ENCODE data around the gene MAN1C1.

MAN1C1 gene

GRCh38 chr1:25826571-25826970 is 210.0 kb downstream of the MAN1C1 start:
- H3K36me3 ChIP-seq (ENCODE audit: insufficient read depth, low read length), result peaks cover 65% of the 10 kb centered on the region
- no peaks in the 10 kb centered on the region for H3K27me3 ChIP-seq (ENCODE audit: insufficient read depth, low read length, poor library complexity)
- no peak overlapping the region for H3K4me3 ChIP-seq (ENCODE audit: low read depth in 1 of 2, low read length in 2 of 2)
- H3K9me3 ChIP-seq (ENCODE audit: insufficient read depth, low read length, severe bottlenecking), result no peaks in the 10 kb centered on the region
- H2AFZ ChIP-seq (ENCODE audit: low read depth, low read length), result no peak overlapping the region
- ATAC-seq (ENCODE audit: insufficient read depth, low read depth) (no peak), DNase-seq (no peak)
- no peak overlapping the region for H3K4me2 ChIP-seq (ENCODE audit: insufficient read depth, low read length)
- H3K27ac ChIP-seq (ENCODE audit: low read length), result no peak overlapping the region
- TF ChIP-seq EZH2 (IDR thresholded peaks at IDR 0.05; ENCODE audit: borderline replicate concordance, low read depth, low read length, severe bottlenecking), result no peak
- no peak for TF ChIP-seq CTCF (IDR thresholded peaks at IDR 0.05; ENCODE audit: borderline replicate concordance, extremely low read depth, low read length, poor library complexity, severe bottlenecking)
- H3K9ac ChIP-seq (ENCODE audit: low read depth, low read length), result no peak overlapping the region
- H3K4me1 ChIP-seq (ENCODE audit: insufficient read depth, low read length), result peaks cover 5% of the 10 kb centered on the region
- peaks cover 12% of the 10 kb centered on the region; the same call in 1 of the 2 replicates for H4K20me1 ChIP-seq (ENCODE audit: insufficient read depth, low read length)
- H3K79me2 ChIP-seq (ENCODE audit: insufficient read depth, low read length), result peaks cover 25% of the 10 kb centered on the region

GRCh38 chr1:25828491-25828890 is 211.9 kb downstream of the MAN1C1 start:
- no peak overlapping the region for H3K9ac ChIP-seq (ENCODE audit: low read depth, low read length)
- H3K4me1 ChIP-seq (ENCODE audit: insufficient read depth, low read length), result no peaks in the 10 kb centered on the region
- no peaks in the 10 kb centered on the region for H3K9me3 ChIP-seq (ENCODE audit: insufficient read depth, low read length, severe bottlenecking)
- H4K20me1 ChIP-seq (ENCODE audit: insufficient read depth, low read length), result peaks cover 9% of the 10 kb centered on the region; the same call in 1 of the 2 replicates
- peaks cover 84% of the 10 kb centered on the region for H3K36me3 ChIP-seq (ENCODE audit: insufficient read depth, low read length)
- no peak overlapping the region for H3K27ac ChIP-seq (ENCODE audit: low read length)
- no peak overlapping the region for H3K4me2 ChIP-seq (ENCODE audit: insufficient read depth, low read length)
- no peaks in the 10 kb centered on the region for H3K27me3 ChIP-seq (ENCODE audit: insufficient read depth, low read length, poor library complexity)
- TF ChIP-seq CTCF (IDR thresholded peaks at IDR 0.05; ENCODE audit: borderline replicate concordance, extremely low read depth, low read length, poor library complexity, severe bottlenecking) (no peak), EZH2 (IDR thresholded peaks at IDR 0.05; ENCODE audit: borderline replicate concordance, low read depth, low read length, severe bottlenecking) (no peak)
- H3K79me2 ChIP-seq (ENCODE audit: insufficient read depth, low read length), result peaks cover 11% of the 10 kb centered on the region; the same call in 1 of the 2 replicates
- no peak overlapping the region for H2AFZ ChIP-seq (ENCODE audit: low read depth, low read length)
- DNase-seq (no peak), ATAC-seq (ENCODE audit: insufficient read depth, low read depth) (no peak)
- H3K4me3 ChIP-seq (ENCODE audit: low read depth in 1 of 2, low read length in 2 of 2), result no peak overlapping the region

GRCh38 chr1:25829046-25829445 is 212.5 kb downstream of the MAN1C1 start:
- Histone ChIP-seq H3K9me3 (ENCODE audit: insufficient read depth, low read length, severe bottlenecking) (no peaks in the 10 kb centered on the region), H4K20me1 (ENCODE audit: insufficient read depth, low read length) (peaks cover 9% of the 10 kb centered on the region; the same call in 1 of the 2 replicates), H3K27ac (ENCODE audit: low read length) (no peak overlapping the region), H3K4me2 (ENCODE audit: insufficient read depth, low read length) (no peak overlapping the region), H2AFZ (ENCODE audit: low read depth, low read length) (no peak overlapping the region), H3K27me3 (ENCODE audit: insufficient read depth, low read length, poor library complexity) (no peaks in the 10 kb centered on the region), H3K4me3 (ENCODE audit: low read depth in 1 of 2, low read length in 2 of 2) (no peak overlapping the region), H3K79me2 (ENCODE audit: insufficient read depth, low read length) (peaks cover 11% of the 10 kb centered on the region; the same call in 1 of the 2 replicates), H3K36me3 (ENCODE audit: insufficient read depth, low read length) (peaks cover 87% of the 10 kb centered on the region), H3K4me1 (ENCODE audit: insufficient read depth, low read length) (no peaks in the 10 kb centered on the region), H3K9ac (ENCODE audit: low read depth, low read length) (no peak overlapping the region)
- no peak for ATAC-seq (ENCODE audit: insufficient read depth, low read depth)
- DNase-seq, result no peak
- TF ChIP-seq CTCF (IDR thresholded peaks at IDR 0.05; ENCODE audit: borderline replicate concordance, extremely low read depth, low read length, poor library complexity, severe bottlenecking) (no peak), EZH2 (IDR thresholded peaks at IDR 0.05; ENCODE audit: borderline replicate concordance, low read depth, low read length, severe bottlenecking) (no peak)
